ENCODE data around the gene F3. TPM values are rescaled to one million over a fixed set of nuclear protein-coding genes. Genes with fewer than 3 reads are reported as not detected.
A peak's percentile ranks its signal among the peaks of the same experiment; 100 is the strongest.
"Not testable (repeated sequence)": the region's sequence is repeated elsewhere in the genome, so short reads cannot be mapped to it uniquely, and the experiment has no call there.

Gene F3
- under 1 TPM in 1 of 2 experiments, not detected in 1; 0.10 TPM for total RNA-seq

DNA sequence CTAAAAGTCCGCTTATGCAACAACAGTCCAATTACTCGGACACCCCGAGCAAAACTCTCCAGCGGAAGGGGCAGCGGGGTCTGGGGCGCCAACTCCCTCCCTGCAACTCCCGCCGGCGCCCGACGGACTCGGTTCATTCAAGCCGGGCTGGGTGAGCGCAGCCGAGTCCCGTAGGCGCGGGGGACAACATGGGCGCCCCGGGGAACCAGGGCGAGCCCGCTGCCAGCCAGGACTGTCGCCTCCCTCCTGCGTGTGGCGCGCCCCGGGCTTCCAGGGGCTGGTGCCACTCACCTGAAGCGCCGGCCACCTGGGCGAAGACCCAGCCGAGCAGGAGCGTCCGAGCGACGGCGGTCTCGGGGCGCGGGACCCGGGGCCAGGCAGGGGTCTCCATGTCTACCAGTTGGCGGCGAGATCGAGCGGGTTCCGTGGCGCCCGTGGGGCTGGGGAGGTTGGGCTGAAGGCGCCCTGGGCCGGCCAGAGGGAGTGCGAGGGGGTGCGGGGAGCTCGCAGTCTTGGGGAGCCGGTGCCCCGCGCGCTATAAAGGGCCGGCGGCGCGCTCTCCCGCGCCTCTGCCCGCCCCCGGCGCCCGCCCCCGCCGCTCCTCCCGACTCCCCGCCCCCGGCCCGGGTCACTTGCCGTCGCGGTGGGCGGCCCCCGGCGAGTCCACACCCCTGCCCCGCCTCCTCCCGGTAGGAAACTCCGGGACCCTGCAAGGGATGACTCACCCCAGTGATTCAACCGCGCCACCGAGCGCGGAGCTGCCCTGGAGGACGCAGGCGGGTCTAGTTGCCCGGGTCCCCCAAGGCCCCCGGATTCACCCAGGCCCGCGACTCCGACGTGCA lies at the start of gene F3:
F3 (minus strand) TSS at position 514 of the 842 bp plus-strand sequence; CDS start at position 391, 123 bp downstream.
- DNase-seq: peak; percentile 89
- intact Hi-C loops (cut with micrococcal nuclease): loop anchor here (1.0 to 10.0 kb wide), 6 partner anchors 123 to 847 kb away; partner anchors contain the start of genes ABCD3, ALG14, CNN3 and RWDD3
- H3K4me1 Mint-ChIP-seq (ENCODE audit: low read depth): peaks cover 14% of the 10 kb centered on the region
- peak within 1 kb of the TSS; percentile 72 for H3K4me3 Mint-ChIP-seq
- CTCF ChIA-PET: interaction anchor here (1.0 to 1.8 kb wide), 2 partner anchors 28 to 263 kb away, joined by 3 to 4 read pairs; no protein-coding TSS in a partner anchor
- peaks cover 63% of the 10 kb centered on the region for H3K27me3 Mint-ChIP-seq (ENCODE audit: low read depth)
- H3K36me3 Mint-ChIP-seq (ENCODE audit: low read depth): no peaks in the 10 kb centered on the region
- no peaks in the 10 kb centered on the region for H3K9me3 Mint-ChIP-seq
- no peak within 1 kb of the TSS for H3K27ac Mint-ChIP-seq

DNA sequence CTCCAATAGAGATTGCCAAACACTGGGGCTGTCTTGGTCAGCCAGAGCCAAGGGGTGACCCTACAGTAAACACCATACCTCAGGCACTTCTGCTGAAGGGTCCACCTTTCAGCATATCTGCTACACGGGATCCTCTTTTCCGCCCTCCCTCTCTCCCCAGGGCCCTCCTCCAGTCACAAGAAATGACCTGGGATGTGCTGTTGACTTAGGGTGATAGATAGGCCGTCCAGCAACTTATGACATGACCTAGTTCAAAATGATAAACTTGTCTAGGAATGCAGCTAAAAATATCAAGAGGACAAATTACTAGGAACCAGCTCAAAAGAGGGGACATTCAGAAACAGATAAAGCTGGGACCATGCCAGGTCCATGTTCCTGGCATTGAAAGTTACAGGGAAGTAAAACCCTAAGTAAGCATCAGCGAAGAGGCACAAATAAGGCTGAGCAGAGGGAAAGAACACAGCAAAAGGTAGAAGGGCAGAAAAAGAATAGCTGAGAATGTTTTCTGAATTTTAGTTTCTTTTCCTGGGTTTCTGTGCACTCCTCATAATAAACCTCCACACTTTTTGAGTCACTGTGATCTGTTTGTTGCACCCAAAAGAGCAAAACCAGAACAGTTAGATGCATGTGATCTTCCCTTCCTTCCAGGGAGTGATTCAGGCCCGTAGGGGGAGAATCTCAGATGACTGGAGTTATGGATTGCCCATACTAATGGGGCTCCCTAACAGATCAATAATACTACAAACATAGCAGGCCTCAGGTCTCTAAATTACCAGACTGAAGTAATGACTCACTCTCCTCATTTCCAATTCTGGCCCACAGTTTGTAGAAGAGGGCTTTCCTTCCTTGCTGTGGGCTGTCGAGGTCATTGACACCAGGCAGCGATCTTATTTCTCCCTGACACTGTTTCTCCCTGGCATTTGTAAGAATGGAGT lies 48.9 kb upstream of the F3 start:
- no peaks in the 10 kb centered on the region for H3K4me1 Mint-ChIP-seq (ENCODE audit: low read depth)
- no peak for DNase-seq
- no peak overlapping the region for H3K27ac Mint-ChIP-seq
- H3K9me3 Mint-ChIP-seq: no peaks in the 10 kb centered on the region
- intact Hi-C loops (cut with micrococcal nuclease): no loop called here
- no peak overlapping the region for H3K4me3 Mint-ChIP-seq
- CTCF ChIA-PET: no interaction called here
- H3K36me3 Mint-ChIP-seq (ENCODE audit: low read depth): no peaks in the 10 kb centered on the region
- H3K27me3 Mint-ChIP-seq (ENCODE audit: low read depth): peaks cover 7% of the 10 kb centered on the region

DNA sequence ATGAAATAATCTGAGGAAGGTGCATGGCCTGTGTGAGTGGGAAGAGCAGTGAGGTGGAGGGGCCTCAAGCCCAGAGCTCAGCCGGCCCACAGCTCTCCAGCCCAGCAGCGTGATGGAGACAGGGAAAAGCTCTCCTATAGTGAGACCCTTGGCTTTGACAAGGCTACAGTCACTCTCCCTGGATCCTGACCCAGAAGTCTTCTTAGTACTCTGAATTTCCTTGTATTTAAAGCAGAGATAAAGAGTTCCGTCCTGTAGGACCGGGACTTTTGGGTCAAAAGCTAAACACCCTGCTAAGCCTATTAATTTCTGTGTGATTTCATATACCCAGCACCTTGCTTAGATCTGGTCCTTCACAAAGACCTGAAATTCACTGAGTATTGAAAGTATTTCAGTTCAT lies 48.2 kb upstream of the F3 start:
- peaks cover 7% of the 10 kb centered on the region for H3K27me3 Mint-ChIP-seq (ENCODE audit: low read depth)
- no peaks in the 10 kb centered on the region for H3K9me3 Mint-ChIP-seq
- CTCF ChIA-PET: no interaction called here
- no peak overlapping the region for H3K4me3 Mint-ChIP-seq
- no peak for DNase-seq
- H3K27ac Mint-ChIP-seq: no peak overlapping the region
- no peaks in the 10 kb centered on the region for H3K4me1 Mint-ChIP-seq (ENCODE audit: low read depth)
- intact Hi-C loops (cut with micrococcal nuclease): no loop called here
- H3K36me3 Mint-ChIP-seq (ENCODE audit: low read depth): no peaks in the 10 kb centered on the region

DNA sequence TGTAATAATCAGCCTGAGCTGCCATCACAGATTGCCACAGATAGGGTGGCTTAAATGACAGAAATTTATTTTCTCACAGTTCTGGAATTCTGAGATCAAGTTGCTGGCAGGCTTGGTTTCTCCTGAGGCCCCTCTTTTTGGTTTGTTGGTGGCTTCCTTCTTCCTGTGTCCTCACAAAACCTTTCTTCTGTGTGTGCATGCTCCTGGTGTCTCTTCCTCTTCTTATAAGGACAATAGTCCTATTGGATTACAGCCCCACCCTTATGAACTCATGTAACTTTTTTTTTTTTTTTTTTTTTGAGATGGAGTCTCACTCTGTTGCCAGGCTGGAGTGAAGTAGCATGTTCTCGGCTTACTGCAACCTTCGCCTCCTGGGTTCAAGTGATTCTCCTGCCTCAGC lies 41.0 kb upstream of the F3 start:
- Mint-ChIP-seq H3K4me1 (ENCODE audit: low read depth) (no peaks in the 10 kb centered on the region), H3K27me3 (ENCODE audit: low read depth) (peaks cover 16% of the 10 kb centered on the region), H3K27ac (no peak overlapping the region), H3K4me3 (no peak overlapping the region), H3K36me3 (ENCODE audit: low read depth) (no peaks in the 10 kb centered on the region), H3K9me3 (peaks cover 4% of the 10 kb centered on the region)
- DNase-seq: no peak
- CTCF ChIA-PET: interaction anchor here (0.7 kb wide), 1 partner anchor 103 kb away, joined by 4 read pairs; no protein-coding TSS in a partner anchor
- intact Hi-C loops (cut with micrococcal nuclease): no loop called here

DNA sequence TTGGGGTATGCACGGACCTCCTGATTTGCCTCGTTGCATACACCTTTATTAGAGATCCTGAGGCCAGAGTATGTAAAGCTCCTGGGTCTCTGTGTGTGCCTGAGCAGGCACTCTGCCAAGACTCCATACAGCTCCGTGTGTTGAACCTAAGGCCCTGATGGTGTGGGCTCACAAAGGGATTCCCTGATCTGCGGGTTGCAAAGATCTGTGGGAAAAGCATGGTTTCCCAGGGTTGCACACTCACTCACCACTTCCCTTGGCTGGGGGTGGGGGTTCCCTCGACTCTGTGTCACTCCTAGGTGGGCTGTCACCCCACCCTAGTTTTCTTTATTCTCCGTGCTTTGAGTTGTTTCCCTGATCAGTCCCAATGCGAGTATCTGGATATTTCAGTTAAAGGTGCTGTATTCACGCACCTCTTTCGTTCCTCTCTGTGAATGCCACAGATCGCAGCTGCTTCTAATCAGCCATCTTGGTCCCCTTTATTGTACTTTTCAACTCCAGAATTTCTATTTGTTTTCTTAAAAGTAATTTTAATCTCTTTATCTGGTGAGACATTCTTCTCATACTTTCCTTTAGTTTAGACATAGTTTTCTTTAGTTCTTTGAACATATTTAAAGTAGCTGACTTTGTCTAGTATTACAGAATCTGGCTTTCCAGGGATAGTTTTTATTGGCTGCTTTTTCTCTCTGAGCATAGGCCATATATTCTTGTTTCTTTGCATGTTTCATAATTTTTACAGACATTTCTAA lies 39.0 kb upstream of the F3 start:
- intact Hi-C loops (cut with micrococcal nuclease): no loop called here
- H3K36me3 Mint-ChIP-seq (ENCODE audit: low read depth): no peaks in the 10 kb centered on the region

DNA sequence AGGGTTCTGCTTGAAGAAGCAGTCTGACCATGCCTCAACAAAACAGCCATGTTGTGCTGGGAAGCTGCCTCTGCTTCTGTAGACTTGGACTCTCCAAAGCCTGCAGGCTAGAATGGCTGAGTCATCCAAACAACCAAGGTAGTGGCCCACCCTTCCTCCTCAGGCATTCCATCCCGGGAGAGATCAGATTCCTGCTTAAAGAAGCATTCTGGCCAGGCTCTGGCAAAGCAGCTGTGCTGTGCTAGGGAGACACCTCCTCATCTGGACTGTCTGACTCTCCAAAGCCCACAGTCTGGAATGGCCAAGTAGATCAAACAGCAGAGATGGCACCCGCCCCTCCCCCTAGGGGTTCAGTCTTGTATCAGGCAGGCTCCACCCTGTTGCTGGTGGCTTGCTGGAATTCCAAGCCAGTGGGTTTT lies 38.3 kb upstream of the F3 start:
- Mint-ChIP-seq H3K27me3 (ENCODE audit: low read depth) (peaks cover 16% of the 10 kb centered on the region), H3K36me3 (ENCODE audit: low read depth) (no peaks in the 10 kb centered on the region), H3K4me3 (no peak overlapping the region), H3K9me3 (peaks cover 11% of the 10 kb centered on the region), H3K27ac (no peak overlapping the region), H3K4me1 (ENCODE audit: low read depth) (no peaks in the 10 kb centered on the region)
- CTCF ChIA-PET: no interaction called here
- no peak for DNase-seq
- intact Hi-C loops (cut with micrococcal nuclease): no loop called here

More for the DNA sequence above, 39.0 kb upstream of the F3 start:
- H3K4me3 Mint-ChIP-seq: no peak overlapping the region
- CTCF ChIA-PET: no interaction called here
- no peak for DNase-seq
- peaks cover 16% of the 10 kb centered on the region for H3K27me3 Mint-ChIP-seq (ENCODE audit: low read depth)
- H3K27ac Mint-ChIP-seq: no peak overlapping the region
- no peaks in the 10 kb centered on the region for H3K4me1 Mint-ChIP-seq (ENCODE audit: low read depth)
- H3K9me3 Mint-ChIP-seq: peaks cover 11% of the 10 kb centered on the region

DNA sequence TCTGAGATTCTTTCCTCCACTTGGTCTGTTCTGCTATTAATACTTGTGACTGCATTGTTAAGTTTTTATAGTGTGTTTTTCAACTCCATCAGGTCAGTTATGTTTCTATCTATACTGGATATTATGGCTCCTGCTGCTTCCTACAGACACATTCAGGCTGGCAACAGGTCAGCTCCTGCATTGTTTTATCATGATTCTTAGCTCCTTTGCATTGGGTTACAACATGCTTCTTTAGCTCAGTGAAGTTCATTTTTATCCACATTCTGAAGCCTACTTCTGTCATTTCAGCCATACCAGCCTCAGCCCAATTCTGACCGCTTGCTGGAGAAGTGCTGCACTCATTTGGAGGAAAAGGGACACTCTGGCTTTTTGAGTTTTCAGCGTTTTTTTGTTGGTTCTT lies 37.3 kb upstream of the F3 start:
- Mint-ChIP-seq H3K4me3 (no peak overlapping the region), H3K9me3 (peaks cover 11% of the 10 kb centered on the region), H3K4me1 (ENCODE audit: low read depth) (no peaks in the 10 kb centered on the region), H3K27ac (no peak overlapping the region), H3K36me3 (ENCODE audit: low read depth) (no peaks in the 10 kb centered on the region), H3K27me3 (ENCODE audit: low read depth) (peaks cover 10% of the 10 kb centered on the region)
- CTCF ChIA-PET: no interaction called here
- intact Hi-C loops (cut with micrococcal nuclease): no loop called here
- DNase-seq: no peak

DNA sequence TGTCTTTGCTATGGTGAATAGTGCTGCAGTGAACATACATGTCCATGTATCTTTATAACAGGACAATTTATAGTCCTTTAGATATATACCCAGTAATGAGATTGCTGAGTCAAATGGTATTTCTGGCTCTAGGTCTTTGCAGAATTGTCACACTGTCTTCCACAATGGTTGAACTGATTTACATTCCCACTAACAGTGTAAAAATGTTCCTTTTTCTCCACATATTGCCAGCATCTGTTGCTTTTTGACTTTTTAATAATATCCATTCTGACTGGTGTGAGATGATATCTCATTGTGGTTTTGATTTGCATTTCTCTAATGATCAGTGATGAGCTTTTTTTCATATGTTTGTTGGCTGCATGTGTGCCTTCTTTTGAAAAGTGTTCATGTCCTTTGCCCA lies 32.4 kb upstream of the F3 start:
- H3K27me3 Mint-ChIP-seq (ENCODE audit: low read depth); H3K36me3 Mint-ChIP-seq (ENCODE audit: low read depth); H3K4me3 Mint-ChIP-seq; H3K4me1 Mint-ChIP-seq (ENCODE audit: low read depth); intact Hi-C loops (cut with micrococcal nuclease); DNase-seq; H3K27ac Mint-ChIP-seq: not testable (repeated sequence)
- peaks cover 26% of the 10 kb centered on the region for H3K9me3 Mint-ChIP-seq
- CTCF ChIA-PET: interaction anchor here (0.8 kb wide), 1 partner anchor 276 kb away, joined by 3 read pairs; no protein-coding TSS in a partner anchor

DNA sequence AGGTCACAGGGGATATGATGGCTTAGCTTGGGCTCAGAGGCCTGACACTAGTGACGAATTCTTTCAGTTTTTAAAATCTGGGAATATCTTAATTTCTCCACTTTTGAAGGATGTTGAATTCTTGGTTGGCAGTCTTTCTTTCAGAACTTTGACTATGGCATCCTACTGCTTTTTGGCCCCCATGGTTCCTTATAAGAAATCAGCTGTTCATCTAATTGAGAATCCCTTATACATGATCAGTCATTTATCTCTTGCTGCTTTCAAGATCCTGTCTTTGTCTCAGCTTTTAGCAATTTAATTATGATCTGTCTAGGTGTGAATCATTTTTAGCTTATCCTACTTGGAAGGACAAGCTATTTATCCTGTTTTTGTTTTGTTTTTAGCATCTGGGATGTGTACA lies 31.2 kb upstream of the F3 start:
- Mint-ChIP-seq H3K36me3 (ENCODE audit: low read depth) (no peaks in the 10 kb centered on the region), H3K4me1 (ENCODE audit: low read depth) (no peaks in the 10 kb centered on the region), H3K27me3 (ENCODE audit: low read depth) (peaks cover 4% of the 10 kb centered on the region), H3K4me3 (no peak overlapping the region), H3K9me3 (peaks cover 23% of the 10 kb centered on the region), H3K27ac (no peak overlapping the region)
- DNase-seq: no peak
- CTCF ChIA-PET: no interaction called here
- intact Hi-C loops (cut with micrococcal nuclease): no loop called here

DNA sequence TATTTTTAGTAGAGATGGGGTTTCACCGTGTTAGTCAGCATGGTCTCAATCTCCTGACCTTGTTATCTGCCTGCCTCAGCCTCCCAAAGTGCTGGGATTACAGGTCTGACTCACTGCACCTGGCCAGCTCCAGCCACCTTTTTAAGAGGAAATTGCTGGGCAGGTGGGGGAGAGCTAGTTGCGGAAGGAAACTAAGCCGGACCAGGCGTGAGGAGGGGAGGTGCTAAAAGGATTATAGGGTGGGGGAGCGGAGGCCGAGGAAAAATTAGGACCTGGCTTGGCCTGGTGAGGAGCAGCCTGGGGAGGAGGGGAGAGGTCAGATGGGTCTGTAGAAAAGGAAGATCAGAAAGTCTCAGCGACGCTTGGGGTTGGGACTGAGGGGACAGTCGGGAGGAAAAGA lies 29.4 kb upstream of the F3 start:
- H3K27me3 Mint-ChIP-seq (ENCODE audit: low read depth); CTCF ChIA-PET; DNase-seq; H3K4me3 Mint-ChIP-seq; H3K4me1 Mint-ChIP-seq (ENCODE audit: low read depth); H3K27ac Mint-ChIP-seq; H3K36me3 Mint-ChIP-seq (ENCODE audit: low read depth); intact Hi-C loops (cut with micrococcal nuclease): not testable (repeated sequence)
- H3K9me3 Mint-ChIP-seq: peaks cover 16% of the 10 kb centered on the region

DNA sequence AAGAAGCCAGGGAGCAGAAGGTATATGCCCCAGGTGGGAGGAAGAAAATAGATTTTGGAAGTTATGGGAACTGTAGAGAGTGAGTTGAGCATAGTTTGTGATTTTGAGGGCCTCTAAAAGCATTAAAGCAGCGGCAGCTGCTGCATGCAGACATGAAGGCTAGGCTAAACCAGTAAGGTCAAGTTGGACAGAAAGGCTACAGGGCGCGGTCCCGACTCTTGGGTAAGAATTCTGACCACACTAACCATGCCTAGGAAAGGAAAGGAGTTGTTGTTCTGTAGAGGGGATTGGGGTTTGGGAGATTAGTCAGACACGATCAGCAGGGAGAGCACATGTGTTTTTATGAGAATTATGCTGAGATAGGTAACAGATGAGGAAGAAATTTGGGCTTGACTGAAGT lies 27.2 kb upstream of the F3 start:
- H3K4me1 Mint-ChIP-seq (ENCODE audit: low read depth): not testable (repeated sequence)

More for the DNA sequence above, 27.2 kb upstream of the F3 start:
- H3K4me3 Mint-ChIP-seq; H3K36me3 Mint-ChIP-seq (ENCODE audit: low read depth); CTCF ChIA-PET; intact Hi-C loops (cut with micrococcal nuclease); DNase-seq; H3K27me3 Mint-ChIP-seq (ENCODE audit: low read depth); H3K27ac Mint-ChIP-seq: not testable (repeated sequence)
- H3K9me3 Mint-ChIP-seq: peaks cover 16% of the 10 kb centered on the region
